Mesothelial cell of epicardium (in vitro differentiated cells): ENCODE results near the gene CSMD2. TPM values are rescaled to one million over a fixed set of nuclear protein-coding genes. Genes with fewer than 3 reads are reported as not detected.

Experiments
- DNase-seq, 2 experiments: peaks; one replicate each; pipeline ENCODE4 v3.0.0; 2021; ENCODE audit warnings: low spot score in 2 of 2; ENCODE audit not compliant: unreplicated experiment in 2 of 2
- H3K27ac Mint-ChIP-seq: 2 replicates; pipeline ENCODE4 v1.8.0; 2021; ENCODE audit warnings: mixed read lengths
- H3K27me3 Mint-ChIP-seq: 2 replicates; pipeline ENCODE4 v1.8.0; 2021; ENCODE audit warnings: low read depth, mixed read lengths
- H3K36me3 Mint-ChIP-seq: 2 replicates; pipeline ENCODE4 v1.8.0; 2021; ENCODE audit warnings: mixed read lengths
- H3K4me1 Mint-ChIP-seq: 2 replicates; pipeline ENCODE4 v1.8.0; 2021; ENCODE audit warnings: mixed read lengths
- H3K4me3 Mint-ChIP-seq: 2 replicates; pipeline ENCODE4 v1.8.0; 2021; ENCODE audit warnings: mild to moderate bottlenecking, moderate library complexity, mixed read lengths
- H3K9me3 Mint-ChIP-seq: 2 replicates; pipeline ENCODE4 v1.8.0; 2021; ENCODE audit warnings: mixed read lengths
- total RNA-seq: library from RNA; stranded (reverse); gene quantifications from 3 replicates; pipeline ENCODE4 v1.2.1, GENCODE V29; 2021
- TF ChIP-seq, protein P1 (sequence below): fragments of 200-600 bp; sonication (generic); IDR thresholded peaks from one replicate; pipeline ENCODE4 v1.5.0; 2021; ENCODE audit warnings: antibody characterized with exemption; ENCODE audit not compliant: unreplicated experiment

CSMD2 gene
- total RNA-seq, 1 donor from 2014 or later = 1.9 TPM

DNA sequence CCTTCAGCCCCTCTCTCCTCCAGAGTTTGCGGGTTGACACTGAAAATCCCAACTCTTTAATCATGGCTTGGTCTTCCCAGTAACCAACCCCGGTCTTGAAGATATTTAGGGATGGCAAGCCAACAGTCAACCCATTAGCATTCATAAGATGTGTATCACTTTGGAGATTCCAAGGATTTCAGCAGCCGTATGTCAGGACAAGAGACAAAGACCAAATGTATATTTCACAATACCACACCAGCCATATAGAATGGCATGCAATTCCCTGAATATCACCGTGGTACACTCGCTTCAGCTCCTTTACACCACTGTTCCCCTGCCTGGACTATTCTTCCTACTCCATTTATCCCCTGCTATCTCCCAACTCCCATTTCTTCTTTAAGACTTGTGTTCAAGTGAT lies 109.2 kb downstream of the CSMD2 start:
- peaks cover 19% of the 10 kb centered on the region for H3K27me3 Mint-ChIP-seq
- no peaks in the 10 kb centered on the region for H3K4me1 Mint-ChIP-seq
- no peaks in the 10 kb centered on the region for H3K9me3 Mint-ChIP-seq
- TF ChIP-seq, protein P1, sequence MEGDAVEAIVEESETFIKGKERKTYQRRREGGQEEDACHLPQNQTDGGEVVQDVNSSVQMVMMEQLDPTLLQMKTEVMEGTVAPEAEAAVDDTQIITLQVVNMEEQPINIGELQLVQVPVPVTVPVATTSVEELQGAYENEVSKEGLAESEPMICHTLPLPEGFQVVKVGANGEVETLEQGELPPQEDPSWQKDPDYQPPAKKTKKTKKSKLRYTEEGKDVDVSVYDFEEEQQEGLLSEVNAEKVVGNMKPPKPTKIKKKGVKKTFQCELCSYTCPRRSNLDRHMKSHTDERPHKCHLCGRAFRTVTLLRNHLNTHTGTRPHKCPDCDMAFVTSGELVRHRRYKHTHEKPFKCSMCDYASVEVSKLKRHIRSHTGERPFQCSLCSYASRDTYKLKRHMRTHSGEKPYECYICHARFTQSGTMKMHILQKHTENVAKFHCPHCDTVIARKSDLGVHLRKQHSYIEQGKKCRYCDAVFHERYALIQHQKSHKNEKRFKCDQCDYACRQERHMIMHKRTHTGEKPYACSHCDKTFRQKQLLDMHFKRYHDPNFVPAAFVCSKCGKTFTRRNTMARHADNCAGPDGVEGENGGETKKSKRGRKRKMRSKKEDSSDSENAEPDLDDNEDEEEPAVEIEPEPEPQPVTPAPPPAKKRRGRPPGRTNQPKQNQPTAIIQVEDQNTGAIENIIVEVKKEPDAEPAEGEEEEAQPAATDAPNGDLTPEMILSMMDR = no peak
- no peak overlapping the region for H3K4me3 Mint-ChIP-seq
- H3K27ac Mint-ChIP-seq = no peak overlapping the region
- no peaks in the 10 kb centered on the region for H3K36me3 Mint-ChIP-seq
- DNase-seq = no peak

DNA sequence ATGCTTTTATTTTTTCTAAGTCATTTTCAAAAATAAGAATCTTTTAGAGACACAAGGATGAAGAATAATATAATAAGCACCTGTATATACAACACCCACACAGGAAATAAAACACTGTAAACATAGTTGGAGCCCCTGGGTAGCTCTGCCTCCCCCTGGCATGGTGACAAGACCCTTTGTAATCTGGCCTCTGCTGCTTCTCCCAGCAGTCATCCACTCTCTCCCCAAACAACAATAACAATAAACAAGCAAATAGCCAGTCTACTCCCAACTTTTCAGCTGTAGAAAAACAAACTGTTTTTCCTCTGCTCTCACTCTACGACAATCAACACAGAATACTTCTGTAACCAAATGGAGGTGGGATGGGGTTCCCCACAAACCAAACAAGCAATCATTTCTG lies 110.1 kb downstream of the CSMD2 start:
- peaks cover 19% of the 10 kb centered on the region for H3K27me3 Mint-ChIP-seq
- H3K4me1 Mint-ChIP-seq = no peaks in the 10 kb centered on the region
- TF ChIP-seq, protein P1 = no peak
- H3K36me3 Mint-ChIP-seq = no peaks in the 10 kb centered on the region
- no peaks in the 10 kb centered on the region for H3K9me3 Mint-ChIP-seq
- H3K4me3 Mint-ChIP-seq = no peak overlapping the region
- DNase-seq = no peak
- H3K27ac Mint-ChIP-seq = no peak overlapping the region

DNA sequence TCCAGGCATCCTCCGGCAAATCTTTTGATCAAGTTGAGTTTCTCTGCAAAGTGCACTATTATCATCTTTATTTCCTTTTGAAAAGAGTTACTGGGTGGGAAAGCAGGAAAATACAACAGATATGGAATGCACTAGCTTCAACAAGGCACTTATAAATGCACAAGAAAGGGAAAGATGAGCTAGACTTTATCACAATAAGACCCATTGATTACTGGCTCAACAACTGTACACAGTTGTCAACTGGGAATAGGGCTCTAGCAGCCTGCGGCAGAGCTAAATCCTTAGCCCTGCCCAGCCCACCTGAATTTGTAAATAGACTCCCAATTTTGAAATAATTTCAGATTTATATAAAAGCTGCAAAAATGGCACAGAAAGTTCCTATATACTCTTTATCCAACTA lies 111.4 kb downstream of the CSMD2 start:
- Mint-ChIP-seq H3K4me3 (no peak overlapping the region), H3K9me3 (peaks cover 4% of the 10 kb centered on the region), H3K4me1 (no peaks in the 10 kb centered on the region), H3K36me3 (no peaks in the 10 kb centered on the region), H3K27me3 (peaks cover 19% of the 10 kb centered on the region), H3K27ac (no peak overlapping the region)
- DNase-seq = no peak
- TF ChIP-seq, protein P1 = no peak

DNA sequence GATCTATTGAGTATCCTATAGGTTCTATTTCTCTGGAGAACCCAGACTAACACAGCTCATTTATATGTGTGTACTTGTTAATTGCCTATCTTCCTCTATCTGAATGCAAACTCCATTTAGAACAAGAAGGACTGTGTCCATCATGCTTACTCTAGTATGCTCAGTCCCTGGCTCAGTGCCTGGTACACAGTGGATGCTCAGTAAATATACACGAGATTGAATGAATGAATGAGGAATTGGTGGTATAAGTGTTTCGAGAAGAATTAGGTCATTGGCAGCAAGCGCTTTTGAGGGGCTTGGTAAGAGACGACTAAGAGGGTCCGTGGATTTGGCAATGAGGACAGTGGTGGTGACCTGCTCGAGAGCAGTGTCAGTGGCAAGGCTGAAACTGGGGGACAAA lies 112.5 kb downstream of the CSMD2 start:
- Mint-ChIP-seq H3K36me3 (no peaks in the 10 kb centered on the region), H3K27me3 (peaks cover 17% of the 10 kb centered on the region), H3K4me3 (no peak overlapping the region), H3K9me3 (peaks cover 4% of the 10 kb centered on the region), H3K4me1 (no peaks in the 10 kb centered on the region), H3K27ac (no peak overlapping the region)
- no peak for DNase-seq
- TF ChIP-seq, protein P1 = no peak

DNA sequence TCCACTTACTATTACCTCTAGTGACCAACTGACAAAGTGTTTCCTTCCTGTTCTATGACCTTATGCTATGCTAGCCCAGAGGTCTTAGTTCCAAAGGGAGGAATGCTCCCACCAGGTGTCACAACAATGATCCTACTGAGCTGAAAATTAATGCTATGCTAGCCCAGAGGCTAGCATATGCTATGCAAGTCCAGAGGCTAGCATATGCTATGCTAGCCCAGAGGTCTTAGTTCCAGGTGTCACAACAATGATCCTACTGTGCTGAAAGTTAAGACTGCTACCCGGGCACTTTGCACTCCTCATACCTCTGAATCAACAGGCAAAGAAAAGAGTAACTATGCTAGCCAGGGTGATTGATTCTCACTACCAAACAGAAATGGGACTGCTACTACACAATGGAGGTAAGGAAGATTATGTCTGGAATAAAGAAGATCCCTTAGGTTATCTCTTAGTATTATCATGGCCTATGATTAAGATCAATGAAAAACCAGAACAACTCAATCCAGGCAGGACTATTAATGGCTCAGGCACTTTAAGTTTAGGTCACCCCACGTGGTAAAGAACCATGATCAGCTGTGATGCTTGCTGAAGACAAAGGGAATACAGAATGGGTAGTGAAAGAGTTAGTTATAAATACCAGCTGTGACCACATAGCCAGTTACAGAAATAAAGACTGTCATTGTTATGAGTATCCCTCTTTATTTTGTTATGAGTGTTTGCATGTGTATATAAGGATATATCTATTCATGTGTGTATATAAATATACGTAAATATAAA lies 114.1 kb downstream of the CSMD2 start:
- DNase-seq = no peak
- TF ChIP-seq, protein P1 = no peak
- Mint-ChIP-seq H3K27me3 (peaks cover 20% of the 10 kb centered on the region), H3K4me3 (no peak overlapping the region), H3K36me3 (no peaks in the 10 kb centered on the region), H3K4me1 (no peaks in the 10 kb centered on the region), H3K27ac (no peak overlapping the region), H3K9me3 (peaks cover 4% of the 10 kb centered on the region)
